OCI-LY1 (cell line): ENCODE results near the gene RXFP2.

ENCODE experiments used
- CTCF ChIP-seq: fragments of 200-600 bp; sonication (generic), shearing (Covaris generic); IDR thresholded peaks from 2 replicates; pipeline ENCODE4 v1.5.1; 2017; ENCODE audit warnings: mild to moderate bottlenecking, antibody characterized with exemption, low read length, moderate library complexity, mixed read lengths
- EZH2 ChIP-seq: fragments of 200-600 bp; sonication (generic), shearing (Covaris generic); IDR thresholded peaks from 2 replicates; pipeline ENCODE4 v1.8.0; 2017; ENCODE audit warnings: borderline replicate concordance, mixed run types, mild to moderate bottlenecking, antibody characterized with exemption, low read length, moderate library complexity, mixed read lengths

- no peak for TF ChIP-seq EZH2
- TF ChIP-seq CTCF: no peak
These were observed 109.3 kb downstream of the RXFP2 start for GRCh38 chr13:31848621-31849020.
